Stimulated activated CD4-positive, alpha-beta T cell treated with anti-CD3 and anti-CD28 coated beads, Interleukin-4, amount 100 ng/mL, for 48 hours (primary cell): ENCODE measurements around the gene RAI1.
"Not testable (repeated sequence)": the region's sequence is repeated elsewhere in the genome, so short reads cannot be mapped to it uniquely, and the experiment has no call there.

Experiments
- DNase-seq, 2 donors: peaks; one replicate each; pipeline ENCODE4 v3.0.0-alpha.2; 2020; ENCODE audit warnings: low read depth in 2 of 2

RAI1 gene

GRCh38 chr17:17665255-17665654, 16.0 kb upstream of the RAI1 start:
- DNase-seq = no peak

DNA sequence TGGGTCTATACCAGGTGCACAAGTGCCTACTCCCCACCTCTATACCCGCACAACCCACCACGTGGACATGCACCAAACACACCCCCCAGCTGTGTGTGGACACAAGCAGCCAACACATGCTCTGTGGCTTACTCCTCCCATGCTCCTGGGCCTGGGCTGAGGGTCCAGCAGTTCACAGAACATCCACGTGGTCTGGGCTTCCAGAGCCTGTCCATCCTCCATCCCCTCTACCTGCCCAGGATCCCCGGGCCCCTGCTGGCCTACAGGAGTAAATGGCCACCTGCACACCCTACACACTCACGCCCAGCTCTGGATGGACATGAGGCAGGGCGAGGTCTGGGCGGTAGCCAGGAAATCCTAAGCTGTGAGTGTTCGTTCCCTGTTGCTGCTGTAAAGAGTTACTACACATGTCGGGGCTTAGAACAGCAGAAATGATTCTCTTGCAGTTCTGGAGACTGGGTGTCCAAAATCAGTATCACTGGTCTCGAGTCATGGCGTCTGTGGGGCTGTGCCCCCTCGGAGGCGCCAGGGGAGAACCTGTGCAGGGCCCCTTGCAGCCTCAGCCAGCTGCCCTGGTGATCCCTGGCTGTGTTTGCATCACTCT, 15.0 kb upstream of the RAI1 start:
- DNase-seq = no peak

DNA sequence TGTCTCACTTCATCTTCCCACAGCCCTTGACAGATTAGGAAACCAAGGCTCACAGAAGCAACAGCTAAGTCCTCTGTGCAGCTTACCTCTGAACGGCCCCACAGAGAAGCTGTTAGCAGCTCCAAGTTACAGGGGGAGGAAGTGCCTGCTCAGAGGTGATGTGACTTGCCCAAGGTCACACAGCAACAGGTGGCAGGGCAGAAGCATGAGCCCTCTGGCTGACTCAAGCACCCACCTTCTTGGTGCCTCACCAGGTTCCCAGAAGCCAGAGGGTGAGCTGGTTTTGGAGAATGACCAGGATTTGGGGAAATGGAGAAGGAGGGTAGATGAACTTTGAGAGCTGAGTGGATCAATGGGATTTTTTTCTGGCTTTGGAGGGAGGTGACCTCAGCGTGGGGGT, 14.0 kb upstream of the RAI1 start:
- no peak for DNase-seq

GRCh38 chr17:17667947-17668346, 13.3 kb upstream of the RAI1 start:
- no peak for DNase-seq

GRCh38 chr17:17668358-17668757, 12.9 kb upstream of the RAI1 start:
- no peak for DNase-seq

DNA sequence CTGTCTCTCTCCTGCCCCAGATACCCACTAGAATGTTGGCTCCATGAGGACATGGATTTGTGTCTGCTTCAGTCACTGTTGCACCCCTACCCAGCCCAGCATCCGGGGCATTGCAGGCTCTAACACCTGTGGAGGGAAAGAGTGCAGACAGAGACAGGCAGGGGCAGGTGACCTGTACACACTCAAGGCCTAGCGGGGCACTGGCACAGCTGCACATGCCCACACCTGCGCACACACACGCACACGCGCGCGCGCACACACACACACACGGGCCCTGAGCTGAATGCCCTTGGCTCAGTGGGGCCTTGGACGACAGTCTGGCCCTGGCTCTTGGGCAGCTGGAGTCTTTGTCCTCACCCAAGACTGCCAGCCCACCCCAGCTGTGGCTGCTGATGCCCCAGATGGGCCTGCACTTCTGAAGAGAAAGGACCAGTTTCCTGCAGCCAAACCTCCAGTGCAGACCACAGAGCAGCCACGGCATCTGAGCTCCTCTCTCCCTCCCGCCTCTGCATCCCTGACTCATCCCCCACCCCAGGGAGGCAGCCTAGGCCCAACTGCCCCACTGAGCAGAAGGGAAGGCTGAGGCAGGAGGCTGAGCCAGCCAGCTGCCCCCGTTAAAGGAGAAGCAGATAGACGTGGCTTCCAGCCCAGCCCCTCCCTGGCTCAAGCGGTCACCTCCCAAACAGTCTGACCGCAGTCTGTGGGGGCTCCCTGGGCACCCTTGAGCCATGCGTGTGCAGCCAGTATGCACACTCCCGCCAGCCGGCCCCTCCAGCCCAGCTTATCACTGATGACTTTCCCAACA, 12.3 kb upstream of the RAI1 start:
- DNase-seq = no peak

DNA sequence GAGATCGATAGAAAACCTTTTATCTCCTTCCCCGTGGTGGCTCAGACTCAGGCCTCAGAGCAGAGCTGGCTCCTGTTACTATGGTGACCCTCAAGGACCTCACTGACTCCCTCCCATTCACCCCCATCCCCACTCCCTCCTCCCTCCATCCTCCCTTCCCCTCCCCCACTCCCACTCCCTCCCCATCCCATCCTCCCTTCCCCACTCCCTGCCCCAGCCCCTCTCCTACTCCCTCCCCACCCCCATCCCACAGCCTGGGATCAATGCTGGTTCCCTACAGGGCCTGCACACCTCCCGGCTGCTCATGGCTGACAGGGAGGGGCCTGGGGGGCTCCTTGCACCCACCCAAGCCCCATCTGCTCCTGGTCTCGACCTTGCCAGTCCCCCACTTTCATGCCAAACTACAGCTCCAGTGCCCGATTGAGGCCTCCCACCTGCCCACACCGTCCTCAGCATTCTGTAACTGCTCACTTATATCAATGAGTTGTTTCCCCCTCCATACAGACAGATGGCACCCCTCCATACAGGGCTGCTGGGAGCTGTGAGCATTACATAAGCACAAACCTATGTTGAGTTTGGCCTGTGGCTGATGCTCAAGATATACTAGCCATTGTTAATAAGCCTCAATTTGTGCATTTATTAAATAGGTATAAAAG, 11.6 kb upstream of the RAI1 start:
- DNase-seq = no peak

DNA sequence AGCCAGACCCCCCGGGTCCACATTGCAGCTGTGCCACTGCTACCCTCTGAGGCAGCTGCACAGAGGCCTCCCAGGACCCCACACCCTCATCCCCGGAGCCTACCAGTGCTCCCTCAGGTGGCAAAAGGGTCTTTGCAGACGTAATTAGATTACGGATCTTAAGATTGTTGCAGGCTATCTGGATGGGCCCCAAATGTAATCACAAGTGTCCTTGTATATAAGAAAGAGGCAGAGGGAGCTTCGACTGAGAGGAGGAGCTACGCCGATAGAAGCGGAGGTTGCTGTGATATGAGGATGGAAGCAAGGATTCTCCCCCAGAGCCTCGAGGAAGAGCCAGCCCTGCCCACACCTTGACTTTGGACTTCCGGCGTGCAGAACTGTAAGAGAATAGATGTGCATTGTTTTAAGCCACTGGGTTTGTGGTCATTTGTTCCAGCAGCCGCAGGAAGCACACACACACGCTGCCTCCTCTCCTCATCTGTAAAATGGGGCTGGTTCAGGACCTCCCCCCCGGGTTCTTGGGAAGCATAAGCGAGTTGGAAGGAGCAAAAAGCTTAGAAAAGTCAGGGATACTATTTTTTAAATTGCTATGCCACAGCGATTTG, 10.5 kb upstream of the RAI1 start:
- DNase-seq = no peak

- no peak for DNase-seq
Measured at GRCh38 chr17:17671369-17672129, 9.7 kb upstream of the RAI1 start.

DNA sequence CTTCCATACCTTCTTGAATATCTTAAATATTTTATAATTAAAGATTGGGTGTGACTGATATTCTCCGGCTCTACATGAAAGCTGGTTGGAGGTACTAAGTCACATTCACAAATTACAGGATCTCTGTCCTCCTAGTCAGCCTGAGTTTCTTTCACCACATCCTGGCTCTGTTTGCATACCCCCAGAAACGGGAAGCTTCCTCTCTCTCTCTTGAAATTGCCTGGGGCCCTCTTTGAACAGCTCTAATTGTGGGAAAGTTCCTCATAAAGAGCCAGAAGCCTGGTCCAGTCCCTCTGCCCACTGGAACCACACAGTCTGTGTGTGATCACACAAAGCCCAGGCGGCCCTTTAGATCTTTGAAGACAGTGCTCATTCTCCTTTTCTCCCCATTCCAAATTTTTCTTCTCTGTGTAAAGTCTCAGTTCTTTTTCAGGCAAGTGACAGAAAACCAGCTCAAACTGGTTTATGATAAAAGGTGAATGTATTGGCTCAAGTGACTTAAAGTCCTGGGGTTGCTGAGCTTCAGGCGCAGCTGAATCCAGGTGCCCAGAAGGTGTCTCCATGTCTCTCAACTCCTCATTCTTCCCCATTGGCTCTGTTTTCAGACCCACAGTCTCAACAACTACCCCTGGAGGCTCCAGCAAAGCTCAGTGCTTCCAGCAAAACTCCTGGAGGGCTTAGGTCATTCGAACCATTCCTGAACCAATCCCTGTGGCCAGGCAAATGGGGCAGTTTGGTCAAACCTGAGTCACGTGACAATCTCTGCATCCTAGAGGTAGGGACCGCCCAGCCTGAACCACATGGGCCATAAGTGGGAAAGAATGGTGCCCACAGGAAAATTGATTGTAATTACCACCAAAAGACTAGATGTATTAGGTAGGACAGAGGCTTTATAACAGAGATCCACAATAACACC, 8.5 kb upstream of the RAI1 start:
- DNase-seq = no peak

DNA sequence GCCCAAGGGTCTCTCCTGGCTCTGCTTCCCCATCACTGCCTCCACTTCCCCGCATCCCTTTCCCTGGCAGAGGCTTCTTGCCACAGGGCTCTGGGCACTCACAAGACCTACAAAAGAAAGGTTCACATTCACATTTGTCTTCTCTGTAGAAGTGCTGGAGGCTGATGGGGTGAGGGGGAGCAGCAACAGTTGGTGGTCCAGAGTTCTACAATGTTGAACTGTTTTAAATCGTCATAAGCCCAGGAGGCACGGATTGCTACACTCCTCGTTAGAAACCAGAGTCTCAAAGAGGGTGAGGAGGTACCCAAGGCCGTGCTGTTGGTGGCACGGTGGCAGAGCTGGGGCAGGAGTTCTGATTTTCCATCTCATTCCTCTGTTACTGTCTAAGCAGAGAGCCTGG, 5.8 kb upstream of the RAI1 start:
- no peak for DNase-seq

- no peak for DNase-seq
Measured at GRCh38 chr17:17675925-17676534, 5.2 kb upstream of the RAI1 start.

DNA sequence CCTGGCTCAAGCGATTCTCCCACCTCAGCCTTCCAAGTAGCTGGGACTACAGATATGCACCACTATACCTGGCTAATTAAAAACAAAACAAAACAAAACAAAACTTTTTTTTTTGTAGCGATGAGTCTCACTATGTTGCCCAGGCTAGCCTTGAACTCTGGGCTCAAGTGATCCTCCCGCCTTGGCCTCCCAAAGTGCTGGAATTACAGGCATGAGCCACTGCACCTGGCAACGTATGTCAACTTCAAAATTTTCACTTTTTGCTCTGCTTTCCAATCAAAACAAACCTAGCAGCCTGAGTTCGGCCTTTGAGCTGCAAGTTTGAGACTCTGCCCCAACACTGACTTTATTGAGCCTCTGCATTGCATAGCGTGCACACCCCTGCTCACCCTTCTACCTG, 4.5 kb upstream of the RAI1 start:
- DNase-seq = no peak

DNA sequence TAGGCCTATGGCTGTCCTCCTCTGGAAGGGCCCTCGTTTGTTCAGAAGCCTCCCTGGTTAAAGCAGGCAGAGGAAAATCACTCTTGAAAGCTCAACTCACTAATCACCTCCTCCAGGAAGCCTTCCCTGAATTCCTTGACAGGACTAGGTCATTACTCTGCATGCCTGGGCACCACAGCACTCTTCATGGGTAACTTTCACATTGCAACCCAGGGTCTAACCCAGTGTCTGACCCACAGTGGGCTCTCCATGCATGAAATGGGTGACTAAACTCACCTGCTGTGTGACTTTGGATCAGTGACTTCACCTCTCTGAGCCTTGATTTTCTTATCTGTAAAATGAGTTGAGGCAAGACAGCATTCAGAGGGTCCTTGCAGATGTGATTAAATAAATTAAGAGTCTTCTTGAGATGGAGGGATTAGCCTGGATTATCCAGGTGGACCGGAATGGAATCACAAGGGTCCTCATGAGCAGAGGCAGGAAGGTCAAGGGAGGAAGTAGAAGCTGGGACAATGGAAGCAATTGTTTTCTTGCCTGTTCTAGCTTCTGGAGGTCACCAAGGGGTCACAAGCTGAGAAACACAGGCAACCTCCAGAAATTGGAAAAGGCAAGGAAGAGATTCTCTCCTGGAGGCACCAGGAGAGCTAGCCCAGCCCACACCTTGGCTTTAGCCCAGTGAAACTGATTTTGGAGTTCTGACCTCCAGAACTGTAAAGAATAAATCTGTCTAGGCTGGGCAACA, 3.8 kb upstream of the RAI1 start:
- DNase-seq = no peak

GRCh38 chr17:17678063-17678699, 3.1 kb upstream of the RAI1 start:
- DNase-seq = not testable (repeated sequence)

- DNase-seq = no peak
Measured at GRCh38 chr17:17679243-17679642, 2.0 kb upstream of the RAI1 start.

DNA sequence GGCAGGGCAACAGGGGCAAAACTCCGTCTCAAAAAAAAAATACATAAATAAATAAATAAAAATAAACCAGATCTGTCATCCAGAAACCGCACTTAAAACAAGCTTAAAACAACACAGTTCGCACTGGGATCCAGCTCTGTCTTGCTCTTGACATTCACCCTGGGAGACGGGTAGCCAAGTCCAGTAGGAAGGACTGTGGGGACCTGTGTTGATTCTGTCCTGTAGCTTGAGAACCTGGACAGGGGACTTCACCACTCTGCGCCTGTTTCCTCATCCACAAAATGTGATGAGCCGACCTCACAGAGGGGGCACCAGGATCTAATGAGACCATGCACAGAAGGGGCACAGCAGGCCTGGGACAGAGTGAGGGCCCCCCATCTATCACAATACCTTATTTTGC, 1.5 kb upstream of the RAI1 start:
- no peak for DNase-seq

- DNase-seq = no peak
Measured at GRCh38 chr17:17680477-17681186, 626 bp upstream of the RAI1 start.
